Middle frontal gyrus (tissue), 1 donor: ENCODE data around the gene ANKRD44.
"Not testable (repeated sequence)": the region's sequence is repeated elsewhere in the genome, so short reads cannot be mapped to it uniquely, and the experiment has no call there.

Experiments used
- DNase-seq: peaks from one replicate; pipeline ENCODE4 v3.0.0-alpha.2; 2015; ENCODE audit warnings: low spot score; ENCODE audit errors: extremely low spot score

The ANKRD44 gene

DNA sequence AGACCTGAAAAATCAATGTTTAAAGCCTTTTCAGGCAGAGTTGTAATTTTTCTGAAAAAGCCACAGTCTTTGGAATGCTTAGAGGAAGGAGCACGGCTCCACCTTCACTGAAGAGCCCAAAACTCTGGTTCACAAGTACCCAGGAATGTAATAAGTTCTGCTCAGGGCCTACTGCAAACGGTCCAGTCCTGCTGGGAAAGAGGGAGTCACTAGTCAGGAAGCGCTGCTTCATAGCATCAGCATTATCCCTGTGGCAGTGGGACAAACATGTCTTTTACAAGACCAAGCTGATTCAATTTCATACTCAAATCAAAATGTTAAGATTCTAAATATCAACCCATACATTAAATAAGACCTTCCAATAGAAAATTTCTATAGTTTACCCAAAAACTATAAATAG lies 231.2 kb downstream of the ANKRD44 start:
- no peak for DNase-seq

DNA sequence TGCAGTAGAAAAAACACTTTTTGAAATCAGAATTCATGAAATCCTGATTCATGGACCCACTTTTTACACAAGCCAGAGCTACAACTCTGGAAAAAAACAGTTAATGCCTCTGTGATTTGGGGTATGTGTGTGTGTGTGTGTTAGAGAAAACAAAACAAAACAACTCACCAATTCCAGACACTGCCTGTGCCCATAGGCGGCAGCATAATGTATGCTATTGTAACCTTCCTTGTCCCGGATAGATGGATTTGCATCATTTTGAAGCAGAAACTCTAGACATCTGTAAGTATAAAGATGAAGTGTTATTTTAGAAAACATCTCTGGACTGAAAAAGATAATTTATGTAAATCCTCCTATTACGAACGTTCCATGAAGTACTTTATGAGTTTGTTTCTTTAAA lies 232.0 kb downstream of the ANKRD44 start:
- no peak for DNase-seq

DNA sequence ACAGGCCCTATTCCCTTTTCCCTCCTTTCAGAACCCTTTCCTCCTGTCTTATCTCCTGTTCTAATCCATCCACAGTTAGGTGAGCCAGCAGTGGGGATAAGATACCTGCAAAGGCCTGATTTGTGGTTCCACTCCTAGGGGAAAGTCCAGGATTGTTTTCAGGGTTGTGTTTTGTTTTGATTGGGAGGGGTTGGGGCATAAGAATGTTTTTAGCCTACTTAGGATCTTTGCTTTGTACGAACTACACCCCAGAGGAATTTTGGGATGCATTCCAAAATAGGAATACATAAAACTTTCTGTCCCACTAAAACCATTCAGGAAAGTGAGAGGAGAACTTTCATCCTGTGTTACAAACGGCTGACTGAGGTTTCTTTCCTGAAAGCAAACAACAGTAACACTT lies 233.2 kb downstream of the ANKRD44 start:
- DNase-seq, result no peak

DNA sequence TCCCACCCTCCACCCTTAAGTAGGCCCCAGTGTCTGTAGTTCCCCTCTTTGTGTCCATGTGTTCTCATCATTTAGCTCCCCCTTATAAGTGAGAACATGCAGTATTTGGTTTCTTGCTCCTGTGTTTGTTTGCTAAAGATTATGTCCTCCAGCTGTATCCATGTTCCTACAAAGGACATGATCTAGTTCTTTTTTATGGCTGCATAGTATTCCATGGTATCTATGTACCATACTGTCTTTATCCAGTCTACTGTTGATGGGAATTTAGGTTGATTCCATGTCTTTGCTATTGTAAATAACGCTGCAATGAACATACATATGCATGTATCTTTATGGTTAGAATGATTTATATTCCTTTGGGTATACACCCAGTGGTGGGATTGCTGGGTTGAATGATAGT lies 233.9 kb downstream of the ANKRD44 start:
- no peak for DNase-seq

DNA sequence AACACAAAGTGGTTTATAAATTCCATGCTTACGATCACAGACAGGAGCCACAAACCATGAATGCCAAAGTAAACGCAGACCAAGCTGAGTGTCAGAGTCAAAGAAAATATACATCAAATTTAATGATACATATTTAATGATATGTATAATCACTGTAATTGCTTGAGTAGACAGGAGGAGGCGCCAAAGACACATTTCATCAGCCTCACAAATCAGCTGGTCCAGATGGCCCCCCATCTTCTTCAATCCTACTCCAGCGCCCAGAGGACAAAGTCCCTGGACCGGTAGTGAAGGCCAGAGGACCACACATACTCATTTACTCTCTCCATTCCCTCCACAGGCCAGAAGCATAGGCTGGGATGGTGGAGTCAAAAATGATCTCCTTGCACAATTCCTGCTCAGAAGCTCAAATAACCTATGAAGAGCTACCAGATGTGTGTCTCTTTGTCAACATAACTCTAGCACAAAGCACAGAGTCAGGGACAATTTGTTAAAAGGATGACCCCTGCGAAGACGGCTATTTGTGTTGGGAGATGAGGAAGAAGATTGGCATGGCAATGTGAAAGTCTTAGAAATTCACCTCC lies 234.7 kb downstream of the ANKRD44 start:
- no peak for DNase-seq

DNA sequence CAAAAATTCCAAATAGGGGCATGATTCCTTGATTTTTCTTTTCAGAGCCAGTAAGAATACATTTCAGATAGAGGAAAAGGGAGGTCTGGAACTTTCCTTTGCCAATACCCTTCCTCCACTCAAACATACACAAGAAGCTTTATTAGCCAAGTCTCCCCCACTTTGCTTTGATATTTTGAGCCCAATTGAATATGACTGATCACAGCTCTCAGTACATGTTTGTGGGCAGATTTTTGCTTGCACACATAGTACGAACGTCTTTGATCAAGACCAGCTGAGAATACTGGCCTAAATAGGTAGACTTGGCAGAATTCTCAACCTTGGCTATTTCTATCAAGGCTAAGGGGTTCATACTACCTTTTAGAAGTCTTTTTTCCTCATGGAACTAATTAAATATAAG lies 235.3 kb downstream of the ANKRD44 start:
- DNase-seq, result no peak

DNA sequence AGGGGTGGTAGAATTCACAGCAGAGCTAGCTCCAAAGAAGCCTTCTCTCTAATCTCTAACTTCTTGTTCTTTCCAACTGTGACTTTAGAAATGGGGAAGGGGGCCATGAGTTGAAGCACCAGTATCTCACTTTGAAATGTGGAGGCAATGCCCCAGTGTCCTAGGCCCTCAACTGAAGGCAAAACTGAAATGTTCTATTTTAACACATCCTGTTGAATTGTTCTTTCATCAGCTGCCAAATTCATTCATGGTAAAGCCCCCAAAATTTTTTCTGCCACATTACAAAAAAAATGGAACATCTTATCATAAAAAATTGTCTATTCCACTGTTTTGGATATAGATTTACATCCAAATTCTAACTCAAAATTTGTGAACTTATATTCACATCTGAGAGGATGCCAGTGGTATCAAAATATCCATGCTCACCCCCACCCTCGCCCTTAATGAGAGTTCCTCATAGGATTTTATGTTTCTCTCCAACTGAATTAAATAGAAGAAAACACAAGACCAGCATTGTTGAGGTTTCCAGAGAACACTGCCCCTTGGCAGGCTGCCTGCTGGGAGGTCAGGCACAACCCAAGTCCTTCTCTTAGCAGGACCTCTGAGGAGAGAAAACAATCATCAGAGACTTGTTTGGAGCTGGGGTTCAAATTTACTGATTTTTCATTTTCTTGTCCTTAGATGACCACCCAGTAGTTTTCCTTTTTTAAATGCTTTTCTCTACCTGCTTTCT lies 236.7 kb downstream of the ANKRD44 start:
- DNase-seq, result peak; percentile 76

DNA sequence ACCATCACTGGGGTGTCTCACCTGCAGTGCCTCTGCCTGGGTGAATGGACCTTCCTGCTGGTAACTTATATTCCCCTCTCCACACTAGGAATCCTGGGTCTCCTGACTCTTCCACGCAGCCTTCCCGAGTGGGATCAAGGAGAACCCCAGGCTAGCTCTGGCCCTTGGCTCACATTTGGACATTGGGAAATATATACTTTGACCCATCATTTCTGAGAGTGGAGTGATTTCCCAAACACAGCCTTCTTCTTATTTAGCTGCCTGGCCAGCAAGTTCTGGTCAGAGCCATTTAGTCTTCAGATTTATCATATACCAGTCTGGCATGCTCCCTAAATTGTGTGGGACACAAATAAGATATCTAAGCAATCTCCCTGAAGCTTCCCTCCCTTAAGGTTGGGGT lies 237.3 kb downstream of the ANKRD44 start:
- DNase-seq, result no peak

DNA sequence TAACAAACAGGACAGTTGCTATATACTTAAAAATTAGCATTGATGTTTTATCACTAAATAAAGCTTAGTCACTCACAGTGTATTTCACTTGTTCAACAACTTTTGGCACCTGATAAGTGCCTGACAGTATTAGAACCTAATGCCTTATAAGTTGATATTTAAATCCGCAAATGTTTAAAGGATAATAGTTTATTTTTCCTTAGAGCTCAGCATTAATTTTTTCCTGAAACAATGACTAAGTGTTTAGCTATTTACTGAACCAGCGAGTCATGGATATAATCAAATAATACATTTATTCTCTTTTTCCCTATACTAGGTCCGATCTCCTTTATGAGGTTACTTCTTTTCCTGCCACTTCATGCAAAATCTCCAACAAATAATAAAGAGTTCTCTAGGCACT lies 238.0 kb downstream of the ANKRD44 start:
- no peak for DNase-seq

DNA sequence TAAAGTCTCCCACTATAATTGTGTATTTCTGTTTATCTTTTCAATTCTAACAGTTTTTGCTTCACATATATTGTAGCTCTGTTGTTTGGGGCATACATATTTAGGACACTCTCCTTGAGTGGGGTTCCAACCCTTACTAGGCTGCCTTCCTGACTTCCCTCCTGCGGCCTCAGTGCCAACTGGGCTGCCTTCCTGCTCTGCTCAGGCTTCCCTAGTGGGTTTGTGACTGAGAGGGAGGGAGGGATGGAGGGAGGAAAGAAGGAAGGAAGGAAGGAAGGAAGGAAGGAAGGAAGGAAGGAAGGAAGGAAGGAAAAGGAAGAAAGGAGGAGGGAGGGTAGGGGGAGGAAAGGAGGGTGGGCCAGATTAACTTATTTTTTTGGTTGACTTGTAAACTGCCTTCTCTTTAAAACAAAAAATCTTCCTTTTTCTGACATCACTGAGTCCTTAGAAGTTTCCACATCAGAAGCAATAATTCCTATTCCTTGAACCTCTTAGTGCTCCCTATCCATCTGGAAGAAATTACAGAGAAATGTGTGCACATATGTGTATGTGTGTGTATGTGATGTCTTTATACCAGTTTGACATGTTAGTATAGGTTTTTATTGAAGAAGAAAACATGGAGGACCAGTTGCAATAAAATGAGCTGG lies 238.7 kb downstream of the ANKRD44 start:
- DNase-seq, result no peak

DNA sequence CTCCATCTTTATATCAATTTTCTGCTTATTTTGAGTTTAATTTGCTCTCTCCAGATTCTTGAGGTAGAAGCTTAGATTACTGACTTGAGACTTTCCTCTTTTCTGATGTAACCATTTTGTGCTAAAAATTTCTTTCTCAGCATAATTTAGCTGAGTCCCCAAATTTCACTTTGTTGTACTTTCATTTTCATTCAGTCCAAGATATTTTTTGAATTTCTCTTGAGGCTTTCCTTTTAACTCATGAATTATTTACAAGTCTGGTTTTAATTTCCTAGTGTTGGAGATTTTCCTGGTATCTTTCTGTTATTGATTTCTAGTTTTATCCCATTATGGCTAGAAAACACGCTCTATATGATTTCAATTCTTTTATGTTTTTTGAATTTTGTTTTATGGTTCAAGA lies 239.4 kb downstream of the ANKRD44 start:
- no peak for DNase-seq

DNA sequence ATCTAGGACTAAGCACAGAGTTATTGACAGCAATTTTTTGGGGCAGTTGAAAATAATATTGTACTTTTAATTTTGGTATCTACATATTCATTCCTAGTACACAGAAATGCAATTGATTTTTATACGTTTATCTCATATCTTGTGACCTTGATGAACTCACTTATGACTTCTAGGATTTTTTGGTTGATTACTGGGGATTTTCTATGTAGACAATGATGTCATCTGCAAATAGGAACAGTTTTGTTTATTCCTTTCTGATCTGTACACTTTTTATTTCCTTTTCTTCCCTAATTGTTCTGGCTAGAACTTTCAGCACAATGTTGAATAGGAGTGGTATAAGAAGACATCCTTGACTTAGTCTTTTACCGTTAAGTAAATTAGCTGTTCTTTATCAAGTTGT lies 240.6 kb downstream of the ANKRD44 start:
- DNase-seq, result no peak

DNA sequence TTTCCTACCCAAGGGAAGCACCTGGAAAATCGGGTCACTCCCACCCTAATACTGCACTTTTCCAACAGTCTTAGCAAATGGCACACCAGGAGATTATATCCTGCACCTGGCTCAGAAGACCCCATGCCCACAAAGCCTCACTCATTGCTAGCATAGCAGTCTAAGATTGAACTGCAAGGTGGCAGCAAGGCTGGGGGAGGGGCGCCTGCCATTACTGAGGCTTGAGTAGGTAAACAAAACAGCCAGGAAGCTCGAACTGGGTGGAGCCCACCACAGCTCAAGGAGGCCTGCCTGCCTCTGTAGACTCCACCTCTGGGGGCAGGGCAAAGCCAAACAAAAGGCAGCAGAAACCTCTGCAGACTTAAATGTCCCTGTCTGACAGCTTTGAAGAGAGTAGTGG lies 248.0 kb downstream of the ANKRD44 start:
- not testable (repeated sequence) for DNase-seq

DNA sequence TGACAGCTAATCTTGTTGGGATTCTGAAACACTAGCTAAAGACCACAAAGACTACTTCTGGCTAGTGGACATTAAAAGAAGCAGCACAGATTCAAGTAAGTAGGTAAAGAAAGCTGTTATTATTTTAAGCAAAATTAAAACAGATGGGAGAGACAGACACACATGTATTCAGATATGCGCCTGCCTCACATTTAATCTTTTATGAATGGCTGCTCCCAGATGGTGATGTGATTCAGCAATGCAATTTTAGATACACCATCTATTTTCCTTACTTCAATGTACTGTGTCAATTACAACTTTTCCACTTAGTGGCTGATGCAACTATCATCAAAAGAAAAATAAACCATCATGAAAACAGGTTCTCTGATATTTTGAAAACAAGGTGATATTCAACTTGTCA lies 251.1 kb downstream of the ANKRD44 start:
- no peak for DNase-seq

DNA sequence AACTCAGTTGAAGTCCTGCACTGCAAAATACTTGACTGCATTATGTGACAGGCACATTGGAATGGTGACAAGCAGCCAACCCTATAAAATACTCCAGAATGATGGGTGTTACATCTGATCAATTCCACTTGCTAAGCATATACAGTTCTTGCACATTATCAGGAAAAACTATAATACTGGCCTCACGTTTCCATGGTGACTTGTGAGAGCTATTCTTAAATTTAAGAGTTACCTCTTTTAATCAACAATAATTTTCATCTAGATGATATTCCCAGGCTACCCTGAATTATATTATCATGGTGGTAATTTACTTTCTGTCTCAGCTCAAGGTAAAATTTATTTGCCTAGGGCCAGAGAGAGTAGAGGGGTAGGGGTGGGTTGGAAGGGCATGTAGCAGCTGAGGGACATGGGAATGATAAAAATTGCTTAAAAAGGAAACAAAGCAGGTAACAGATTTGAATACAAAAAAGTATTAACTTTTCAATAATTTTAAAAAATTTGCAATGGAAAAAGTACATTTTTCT lies 251.7 kb downstream of the ANKRD44 start:
- no peak for DNase-seq

DNA sequence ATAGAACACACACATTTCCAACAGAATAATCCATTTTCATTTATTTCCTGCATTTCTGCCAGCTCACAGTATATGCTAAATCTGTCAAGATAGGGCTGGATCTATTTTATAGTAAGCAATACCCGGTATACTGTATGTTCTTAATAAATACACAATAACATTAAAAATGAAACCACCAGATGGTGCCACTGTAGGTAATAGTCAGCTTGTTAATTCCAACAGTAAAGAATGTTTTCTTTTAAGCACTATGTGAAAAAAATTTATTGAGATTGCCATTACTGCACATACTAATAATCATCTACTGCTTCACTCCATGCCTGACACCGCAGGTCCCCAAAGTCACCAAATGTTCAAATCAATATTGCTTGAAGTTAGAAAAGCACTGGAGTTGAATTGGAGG lies 252.6 kb downstream of the ANKRD44 start:
- no peak for DNase-seq

DNA sequence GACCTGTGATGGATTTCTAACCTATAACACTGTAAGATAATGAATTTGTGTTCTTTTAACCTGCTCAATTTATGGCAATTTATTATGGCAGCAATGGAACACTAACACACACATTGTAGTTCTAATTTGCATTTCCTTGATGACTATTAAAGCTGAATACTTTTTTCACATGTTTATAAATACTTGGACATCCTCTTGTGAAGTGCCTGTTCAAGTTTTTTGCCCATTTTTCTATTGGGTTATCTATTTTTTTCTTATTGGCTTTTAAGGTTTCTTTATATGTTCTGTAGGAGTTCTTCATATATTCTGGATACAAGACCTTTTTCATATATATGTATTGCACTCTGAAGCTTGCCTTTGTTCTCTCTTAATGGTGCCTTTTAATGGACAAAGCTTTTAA lies 255.5 kb downstream of the ANKRD44 start:
- DNase-seq, result no peak

DNA sequence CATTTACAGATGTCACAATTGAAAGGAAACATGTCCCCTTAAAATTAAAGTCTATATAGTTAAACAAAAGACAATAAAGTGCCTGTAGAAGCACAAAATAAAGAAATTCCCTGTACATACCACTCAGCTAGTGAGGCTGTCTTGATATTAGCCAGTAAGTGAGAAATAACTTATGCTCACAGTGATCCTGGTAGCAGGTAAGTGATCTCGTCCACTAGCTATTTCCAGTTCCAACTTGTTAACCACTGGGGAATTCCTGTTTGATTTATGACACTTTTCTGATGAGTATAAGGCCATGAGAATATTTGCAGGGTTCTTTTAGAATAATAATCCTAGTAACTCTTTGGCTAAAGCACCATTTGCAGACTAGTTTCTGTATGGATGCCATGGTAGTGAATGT lies 256.1 kb downstream of the ANKRD44 start:
- no peak for DNase-seq

DNA sequence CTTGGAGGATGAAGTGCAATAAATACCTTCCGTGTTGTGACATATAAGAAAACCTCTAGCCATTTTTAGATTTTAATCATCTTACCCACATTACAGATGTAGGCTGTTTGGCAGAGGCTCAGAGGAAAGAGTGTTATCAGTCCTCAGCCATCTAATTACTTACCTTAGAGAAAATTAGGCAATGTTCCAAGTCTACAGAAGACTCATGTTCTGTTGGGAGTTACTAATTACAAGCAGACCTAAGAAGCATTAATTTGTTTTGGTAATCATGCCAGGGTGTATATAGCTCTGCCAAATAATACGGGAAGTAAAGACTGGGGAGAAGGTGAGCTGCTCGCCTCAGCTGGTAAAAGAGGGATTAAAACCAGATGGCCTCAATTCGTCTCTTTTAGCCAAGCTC lies 258.2 kb downstream of the ANKRD44 start:
- no peak for DNase-seq

DNA sequence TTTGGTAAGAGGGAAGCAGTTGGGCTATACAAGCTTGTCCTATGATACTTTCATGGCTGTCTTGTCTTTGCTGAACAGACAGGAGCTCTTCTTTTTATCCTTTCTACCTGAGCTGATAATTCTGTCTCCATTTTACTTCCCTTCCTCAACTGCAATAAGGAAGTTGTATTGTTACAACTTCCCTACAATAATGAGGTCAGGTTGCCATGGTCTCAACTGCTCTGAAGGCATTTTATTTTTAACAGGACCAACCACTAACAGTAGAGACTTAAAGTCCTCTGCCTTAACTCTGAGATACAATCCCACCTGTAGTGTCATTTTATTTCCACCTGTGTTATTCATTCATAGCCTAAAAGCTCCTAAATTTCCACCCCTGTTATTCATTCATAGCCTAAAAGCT lies 265.5 kb downstream of the ANKRD44 start:
- DNase-seq, result no peak

DNA sequence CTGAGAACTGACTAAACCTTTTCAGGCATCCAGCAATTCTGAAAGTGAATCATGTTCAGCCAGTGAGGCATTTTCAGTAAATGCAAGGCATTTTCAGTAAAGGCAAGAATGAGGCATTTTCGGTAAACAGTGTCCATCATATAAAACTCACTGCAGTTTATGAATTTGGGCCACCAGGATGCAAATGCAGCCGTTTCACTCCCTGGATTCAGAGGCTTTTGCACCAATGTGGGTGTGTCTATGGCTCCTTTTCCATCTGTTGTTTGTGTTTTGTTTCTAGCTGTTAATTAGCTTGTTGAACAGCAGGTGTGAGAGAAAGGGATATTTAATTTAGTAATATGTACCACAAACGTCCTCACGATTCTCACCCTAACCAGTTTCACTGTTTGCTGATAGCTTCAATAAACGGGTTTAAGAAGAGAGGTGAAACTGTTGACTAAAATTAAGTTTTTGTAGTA lies 267.8 kb downstream of the ANKRD44 start:
- no peak for DNase-seq

DNA sequence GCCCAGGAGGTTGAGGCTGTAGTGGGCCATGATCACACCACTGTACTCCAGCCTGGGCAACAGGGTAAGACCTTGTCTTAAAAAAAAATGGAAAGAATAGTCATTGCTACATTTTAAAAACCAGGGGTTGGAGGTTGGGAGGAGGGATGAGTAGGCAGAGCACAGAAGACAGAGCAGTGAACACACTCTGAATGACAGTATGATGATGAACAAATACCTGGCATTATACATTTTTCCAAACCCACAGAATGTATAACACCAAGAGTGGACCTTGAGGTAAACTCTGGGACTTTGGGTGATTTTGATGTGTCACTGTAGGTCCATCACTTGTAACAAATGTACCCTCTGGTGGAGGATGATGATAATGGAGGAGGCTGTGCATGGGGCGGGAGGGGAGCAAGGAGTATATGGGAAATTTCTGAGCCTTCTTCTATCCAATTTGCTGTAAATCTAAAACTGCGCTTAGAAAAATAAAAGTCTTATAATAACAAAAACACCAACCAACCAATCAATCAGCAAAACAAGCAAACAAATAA lies 272.6 kb downstream of the ANKRD44 start:
- no peak for DNase-seq
